Parietal lobe (tissue), 1 donor: ENCODE data around the gene IER5. TPM values are rescaled to one million over a fixed set of nuclear protein-coding genes. Genes with fewer than 3 reads are reported as not detected.

Source experiments
- total RNA-seq: library from RNA; depleted of rRNA; stranded (reverse); fragments of >200 nt; gene quantifications from one replicate; pipeline ENCODE4 v1.2.3, GENCODE V29; 2014

The IER5 gene
- total RNA-seq = 16.9 TPM

DNA sequence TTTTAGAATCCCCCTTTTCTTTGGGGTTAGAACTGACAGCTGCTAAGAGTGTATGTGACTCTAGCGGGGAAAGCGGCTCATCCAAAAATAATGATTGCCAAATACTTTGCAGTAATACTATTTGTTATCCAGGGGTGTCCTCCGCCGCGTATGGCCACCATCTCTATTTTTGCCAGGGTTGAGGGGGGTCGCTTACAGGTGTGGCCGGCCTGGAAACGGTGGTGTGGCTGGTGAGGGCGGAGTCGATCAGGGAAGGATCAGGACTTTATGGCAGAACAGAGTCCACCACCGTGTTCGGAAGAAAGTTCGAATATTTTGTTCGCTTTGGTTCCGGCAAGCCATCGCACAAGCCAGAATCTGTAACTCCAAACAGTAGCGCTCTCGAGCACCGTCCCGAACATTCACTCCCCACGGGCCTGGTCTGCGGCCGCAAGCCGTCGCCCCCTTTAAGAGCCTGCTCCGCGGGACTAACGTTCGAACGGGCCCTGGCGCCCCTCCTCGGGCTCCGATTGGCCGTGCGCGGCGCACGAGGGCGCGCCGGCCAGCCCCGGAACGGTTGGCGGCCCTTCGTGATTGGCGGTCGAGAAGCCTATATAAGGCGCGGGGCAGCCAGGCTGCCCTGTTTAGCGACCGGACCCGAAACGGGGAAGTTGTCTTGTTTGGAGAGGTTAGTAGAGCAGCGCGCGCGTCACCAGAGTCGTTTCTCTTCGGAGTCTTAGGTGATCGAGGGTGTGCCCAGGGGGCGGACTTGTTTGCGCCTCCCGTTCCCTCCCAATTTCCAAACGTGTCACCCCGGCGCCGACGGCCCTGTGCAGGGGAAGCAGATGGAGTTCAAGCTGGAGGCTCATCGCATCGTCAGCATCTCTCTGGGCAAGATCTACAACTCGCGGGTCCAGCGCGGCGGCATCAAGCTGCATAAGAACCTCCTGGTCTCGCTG lies at the start of gene IER5:
IER5 (plus strand) TSS at position 622 of the 938 bp plus-strand sequence; CDS start at position 825, 203 bp downstream.

Other genes starting within 250 kb of the IER5 start
- 4.4 TPM for gene KIAA1614, start 175.8 kb upstream of the IER5 start, total RNA-seq
- gene STX6, start 65.8 kb upstream of the IER5 start, total RNA-seq = 89.5 TPM
- gene MR1, start 54.7 kb upstream of the IER5 start, total RNA-seq = 0.63 TPM